Stomach (tissue), 9 donors: ENCODE results near the gene KPNA2. TPM values are rescaled to one million over a fixed set of nuclear protein-coding genes. Genes with fewer than 3 reads are reported as not detected.

ENCODE experiments used
- DNase-seq, 2 donors: peaks; one replicate each; pipeline versions ENCODE4 v3.0.0 to v3.0.0-alpha.2; 2013 to 2019
- H3K27ac ChIP-seq, 5 donors: fragments of 200-600 bp in 4 of 5; sonication (generic) in 4 of 5; one replicate each; pipeline ENCODE4 v1.5.1; 2013 to 2019; ENCODE audit warnings: mild to moderate bottlenecking in 1 of 5, moderate library complexity in 1 of 5
- H3K27me3 ChIP-seq, 3 donors: fragments of 200-600 bp; sonication (generic); one replicate each; pipeline ENCODE4 v1.5.1; 2017 to 2019; ENCODE audit warnings: mixed run types in 1 of 3
- H3K36me3 ChIP-seq, 4 donors: fragments of 200-600 bp; sonication (generic); 1 replicate in 3 of 4; 2 replicates in 1 of 4; pipeline ENCODE4 v1.5.1; 2016 to 2019
- H3K4me1 ChIP-seq, 4 donors: fragments of 200-600 bp; sonication (generic); one replicate each; pipeline ENCODE4 v1.5.1; 2016 to 2019
- H3K4me3 ChIP-seq, 4 donors: fragments of 200-600 bp; sonication (generic) in 3 of 4; one replicate each; pipeline ENCODE4 v1.5.1; 2016 to 2019; ENCODE audit warnings: mild to moderate bottlenecking in 1 of 4
- H3K9me3 ChIP-seq, 4 donors: fragments of 200-600 bp; sonication (generic); one replicate each; pipeline ENCODE4 v1.5.1; 2016 to 2019
- CTCF ChIP-seq, 7 experiments: fragments of 450-650 bp in 4 of 7; fragments of 200-600 bp in 3 of 7; sonication (generic) in 3 of 7; IDR thresholded peaks; one replicate each; pipeline ENCODE4 v1.5.1; 2016 to 2019; ENCODE audit warnings: antibody characterized with exemption in 7 of 7, control low read depth in 2 of 7, mild to moderate bottlenecking in 1 of 7
- EP300 ChIP-seq: sonication (generic); formaldehyde crosslinking; IDR thresholded peaks from one replicate; pipeline ENCODE4 v1.6.1; 2017; ENCODE audit warnings: antibody characterized with exemption
- POLR2A ChIP-seq, 4 donors: fragments of 450-650 bp; IDR thresholded peaks; one replicate each; pipeline ENCODE4 v1.6.1; 2016; ENCODE audit warnings: antibody characterized with exemption in 4 of 4, control low read depth in 2 of 4, mild to moderate bottlenecking in 1 of 4, moderate library complexity in 1 of 4
- POLR2AphosphoS5 ChIP-seq, 3 donors: sonication (generic); formaldehyde crosslinking; IDR thresholded peaks; one replicate each; pipeline ENCODE4 v1.6.1; 2016; ENCODE audit warnings: antibody characterized with exemption in 3 of 3
- WGBS, 5 donors: extraction: QIAGEN DNeasy Blood & Tissue Kit in 3 of 5; methylation state at CpG; one replicate each; pipeline versions ENCODE4 v1.1.5 to v1.1.7; 2013 to 2018; 5-methylcytosine and 5-hydroxymethylcytosine counted together
- intact Hi-C: fragments of 100-400 bp; cut with DNase I; formaldehyde crosslinking; loops from one replicate; pipeline ENCODE4 v1.15.1; 2023; ENCODE audit warnings: low total_unique reads
- polyA plus RNA-seq, 3 donors: library from polyadenylated mRNA; stranded (reverse); fragments of 200-250 nt; gene quantifications; one replicate each; pipeline ENCODE4 v1.2.3, GENCODE V29; 2013
- total RNA-seq, 5 donors: library from RNA; depleted of rRNA; stranded (reverse); fragments of >200 nt; gene quantifications; one replicate each; pipeline versions ENCODE4 v1.1.0 to v1.2.3, GENCODE V29; 2014 to 2016
- donor health status: healthy with polysubstance abuse.
- donor health status: Bipolar disorder and iron deficiency.
- donor health status: healthy.

KPNA2 gene
- total and polyA plus RNA-seq, 8 donors: 0.58 to 26.3 (median 15.7) TPM

- intact Hi-C loops: no loop called here
- Histone ChIP-seq H3K27ac (no peak overlapping the region), H3K27me3 (peaks cover 0 to 13% (median 0%) of the 10 kb centered on the region in 3 donors), H3K4me1 (peaks cover 22 to 30% (median 26%) of the 10 kb centered on the region in 4 donors), H3K9me3 (no peaks in the 10 kb centered on the region), H3K4me3 (no peak overlapping the region), H3K36me3 (no peaks in the 10 kb centered on the region)
- WGBS, 5 donors: 75 to 90% (median 80%) methylated on average over 2 of the region's 2 CpGs
- TF ChIP-seq POLR2AphosphoS5 (IDR thresholded peaks at IDR 0.05) (no peak), EP300 (no peak), POLR2A (IDR thresholded peaks at IDR 0.05) (no peak)
- no peak for DNase-seq
Observed at GRCh38 chr17:67998466-67998865, 37.1 kb upstream of the KPNA2 start.

- peaks cover 0 to 13% (median 0%) of the 10 kb centered on the region in 3 donors for H3K27me3 ChIP-seq
- no peaks in the 10 kb centered on the region for H3K36me3 ChIP-seq
- intact Hi-C loops: no loop called here
Observed at GRCh38 chr17:67999291-67999911, 36.1 kb upstream of the KPNA2 start.

GRCh38 chr17:68004201-68004600 lies 31.3 kb upstream of the KPNA2 start:
- no peak overlapping the region for H3K27ac ChIP-seq
- intact Hi-C loops: no loop called here

More at GRCh38 chr17:67999291-67999911, 36.1 kb upstream of the KPNA2 start:
- Histone ChIP-seq H3K9me3 (no peaks in the 10 kb centered on the region), H3K27ac (no peak overlapping the region), H3K4me1 (peaks cover 17 to 24% (median 21%) of the 10 kb centered on the region in 4 donors), H3K4me3 (no peak overlapping the region)
- TF ChIP-seq CTCF (IDR thresholded peaks at IDR 0.05) (no peak), EP300 (no peak)
- 94 to 99% (median 95%) methylated on average over 3 of the region's 3 CpGs for WGBS, 5 donors
- no peak for DNase-seq

GRCh38 chr17:68006797-68007196 lies 28.7 kb upstream of the KPNA2 start:
- WGBS, 5 donors: 76 to 85% (median 80%) methylated on average over 6 of the region's 6 CpGs
- H3K36me3 ChIP-seq: no peaks in the 10 kb centered on the region

More at GRCh38 chr17:68004201-68004600, 31.3 kb upstream of the KPNA2 start:
- H3K4me3 ChIP-seq: no peak overlapping the region
- no peaks in the 10 kb centered on the region for H3K27me3 ChIP-seq
- H3K4me1 ChIP-seq: no peaks in the 10 kb centered on the region
- no peaks in the 10 kb centered on the region for H3K36me3 ChIP-seq
- WGBS, 5 donors: 85 to 99% (median 91%) methylated on average over 3 of the region's 3 CpGs
- no peak for TF ChIP-seq EP300
- TF ChIP-seq POLR2AphosphoS5 (IDR thresholded peaks at IDR 0.05): no peak
- no peak for TF ChIP-seq CTCF (IDR thresholded peaks at IDR 0.05)
- no peak for TF ChIP-seq POLR2A (IDR thresholded peaks at IDR 0.05)
- no peak for DNase-seq
- no peaks in the 10 kb centered on the region for H3K9me3 ChIP-seq

More at GRCh38 chr17:68006797-68007196, 28.7 kb upstream of the KPNA2 start:
- Histone ChIP-seq H3K27ac (no peak overlapping the region), H3K4me3 (no peak overlapping the region), H3K9me3 (no peaks in the 10 kb centered on the region), H3K4me1 (peaks cover 0 to 5% (median 0%) of the 10 kb centered on the region in 4 donors), H3K27me3 (no peaks in the 10 kb centered on the region)
- peak in 1 of 2 donors; percentile 65 for DNase-seq
- intact Hi-C loops: no loop called here
- no peak for TF ChIP-seq POLR2A (IDR thresholded peaks at IDR 0.05)
- TF ChIP-seq POLR2AphosphoS5 (IDR thresholded peaks at IDR 0.05): no peak
- no peak for TF ChIP-seq CTCF (IDR thresholded peaks at IDR 0.05)
- no peak for TF ChIP-seq EP300
